ENCODE results near the gene MYOF.

GRCh38 chr10:93369588-93370164 is 112.5 kb downstream of the MYOF start:
- TF ChIP-seq, protein P1, sequence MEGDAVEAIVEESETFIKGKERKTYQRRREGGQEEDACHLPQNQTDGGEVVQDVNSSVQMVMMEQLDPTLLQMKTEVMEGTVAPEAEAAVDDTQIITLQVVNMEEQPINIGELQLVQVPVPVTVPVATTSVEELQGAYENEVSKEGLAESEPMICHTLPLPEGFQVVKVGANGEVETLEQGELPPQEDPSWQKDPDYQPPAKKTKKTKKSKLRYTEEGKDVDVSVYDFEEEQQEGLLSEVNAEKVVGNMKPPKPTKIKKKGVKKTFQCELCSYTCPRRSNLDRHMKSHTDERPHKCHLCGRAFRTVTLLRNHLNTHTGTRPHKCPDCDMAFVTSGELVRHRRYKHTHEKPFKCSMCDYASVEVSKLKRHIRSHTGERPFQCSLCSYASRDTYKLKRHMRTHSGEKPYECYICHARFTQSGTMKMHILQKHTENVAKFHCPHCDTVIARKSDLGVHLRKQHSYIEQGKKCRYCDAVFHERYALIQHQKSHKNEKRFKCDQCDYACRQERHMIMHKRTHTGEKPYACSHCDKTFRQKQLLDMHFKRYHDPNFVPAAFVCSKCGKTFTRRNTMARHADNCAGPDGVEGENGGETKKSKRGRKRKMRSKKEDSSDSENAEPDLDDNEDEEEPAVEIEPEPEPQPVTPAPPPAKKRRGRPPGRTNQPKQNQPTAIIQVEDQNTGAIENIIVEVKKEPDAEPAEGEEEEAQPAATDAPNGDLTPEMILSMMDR (IDR thresholded peaks at IDR 0.05): no peak
- no peak for TF ChIP-seq POLR2A (IDR thresholded peaks at IDR 0.05)
